HEK293T (cell line): ENCODE results near the gene CD276.

Experiments
- CTCF ChIA-PET: fragments of 350-600 bp; formaldehyde crosslinking; extraction: SDS; loops from one replicate; lab custom pipeline; 2021; ENCODE audit warnings: antibody characterized with exemption, inconsistent platforms; lab: Yijun Ruan, JAX
- POLR2A ChIA-PET: fragments of 350-600 bp; formaldehyde crosslinking; extraction: SDS; loops from one replicate; lab custom pipeline; 2020; ENCODE audit warnings: antibody characterized with exemption, inconsistent platforms; lab: Yijun Ruan, JAX
- DNase-seq: peaks from one replicate; pipeline ENCODE4 v3.0.0; 2012; ENCODE audit warnings: mixed read lengths; ENCODE audit errors: extremely low spot score
- ARNT ChIP-seq: fragments of 450-650 bp; IDR thresholded peaks from 2 replicates; pipeline ENCODE4 v1.6.1; 2017; ENCODE audit warnings: mild to moderate bottlenecking
- BHLHE40 ChIP-seq: fragments of 450-650 bp; IDR thresholded peaks from 2 replicates; pipeline ENCODE4 v1.6.1; 2016; ENCODE audit warnings: mild to moderate bottlenecking, moderate library complexity, borderline replicate concordance
- CTBP1 ChIP-seq: fragments of 450-650 bp; IDR thresholded peaks from 2 replicates; pipeline ENCODE4 v1.6.1; 2016; ENCODE audit warnings: borderline replicate concordance
- ELF4 ChIP-seq: fragments of 450-650 bp; IDR thresholded peaks from 2 replicates; pipeline ENCODE4 v1.6.1; 2017; ENCODE audit warnings: antibody characterized with exemption
- FOXA1 ChIP-seq: fragments of 450-650 bp; IDR thresholded peaks from 2 replicates; pipeline ENCODE4 v1.6.1; 2016; ENCODE audit warnings: mild to moderate bottlenecking
- FOXK2 ChIP-seq: fragments of 450-650 bp; IDR thresholded peaks from 2 replicates; pipeline ENCODE4 v1.6.1; 2016; ENCODE audit warnings: mild to moderate bottlenecking
- FOXM1 ChIP-seq: fragments of 450-650 bp; IDR thresholded peaks from 2 replicates; pipeline ENCODE4 v1.6.1; 2017; ENCODE audit warnings: mild to moderate bottlenecking, borderline replicate concordance
- HDGF ChIP-seq: fragments of 450-650 bp; IDR thresholded peaks from 2 replicates; pipeline ENCODE4 v1.6.1; 2017; ENCODE audit warnings: antibody characterized with exemption, borderline replicate concordance
- L3MBTL2 ChIP-seq: fragments of 450-650 bp; conservative IDR thresholded peaks from 2 replicates; pipeline ENCODE4 v1.6.1; 2016; ENCODE audit warnings: mild to moderate bottlenecking
- LEF1 ChIP-seq: fragments of 450-650 bp; IDR thresholded peaks from 2 replicates; pipeline ENCODE4 v1.6.1; 2017; ENCODE audit warnings: mild to moderate bottlenecking, borderline replicate concordance
- NFRKB ChIP-seq: fragments of 450-650 bp; IDR thresholded peaks from 2 replicates; pipeline ENCODE4 v1.6.1; 2016; ENCODE audit warnings: mild to moderate bottlenecking, moderate library complexity
- PKNOX1 ChIP-seq: fragments of 450-650 bp; IDR thresholded peaks from 2 replicates; pipeline ENCODE4 v1.6.1; 2016
- SP1 ChIP-seq: fragments of 450-650 bp; IDR thresholded peaks from 2 replicates; pipeline ENCODE4 v1.6.1; 2017
- SUZ12 ChIP-seq: fragments of 450-650 bp; IDR thresholded peaks from 2 replicates; pipeline ENCODE4 v1.6.1; 2016; ENCODE audit warnings: mild to moderate bottlenecking
- TARDBP ChIP-seq: fragments of 450-650 bp; IDR thresholded peaks from 2 replicates; pipeline ENCODE4 v1.6.1; 2016
- ZNF384 ChIP-seq: fragments of 450-650 bp; IDR thresholded peaks from 2 replicates; pipeline ENCODE4 v1.6.1; 2016

The CD276 gene

GRCh38 chr15:73758461-73758860, 74.3 kb downstream of the CD276 start:
- ChIA-PET CTCF (no interaction called here), POLR2A (no interaction called here)
- DNase-seq, result no peak
- no peak for TF ChIP-seq ZNF384
- TF ChIP-seq FOXK2, result no peak
- TF ChIP-seq BHLHE40, result no peak
- no peak for TF ChIP-seq PKNOX1

GRCh38 chr15:73760330-73761329, 76.4 kb downstream of the CD276 start:
- POLR2A ChIA-PET, result no interaction called here
- TF ChIP-seq LEF1, result no peak
- no peak for TF ChIP-seq FOXM1
- no peak for TF ChIP-seq SUZ12
- TF ChIP-seq BHLHE40, result no peak
- no peak for TF ChIP-seq ARNT
- no peak for TF ChIP-seq TARDBP
- TF ChIP-seq ZNF384, result no peak
- TF ChIP-seq FOXA1, result no peak
- no peak for TF ChIP-seq FOXK2
- no peak for TF ChIP-seq NFRKB
- TF ChIP-seq CTBP1, result no peak
- CTCF ChIA-PET, result no interaction called here
- no peak for DNase-seq

GRCh38 chr15:73763931-73764330, 79.7 kb downstream of the CD276 start:
- ChIA-PET POLR2A (no interaction called here), CTCF (no interaction called here)
- TF ChIP-seq NFRKB, result no peak
- no peak for TF ChIP-seq LEF1
- TF ChIP-seq PKNOX1, result no peak
- no peak for TF ChIP-seq CTBP1
- TF ChIP-seq SP1, result no peak
- TF ChIP-seq BHLHE40, result no peak
- TF ChIP-seq ELF4, result no peak
- no peak for TF ChIP-seq HDGF
- no peak for TF ChIP-seq ARNT
- no peak for TF ChIP-seq FOXM1
- no peak for TF ChIP-seq FOXK2
- TF ChIP-seq ZNF384, result no peak
- no peak for TF ChIP-seq SUZ12
- no peak for TF ChIP-seq TARDBP
- TF ChIP-seq L3MBTL2, result no peak
- no peak for TF ChIP-seq FOXA1
- no peak for DNase-seq
